Naive thymus-derived CD4-positive, alpha-beta T cell (primary cell): ENCODE measurements around the gene NTM. TPM values are rescaled to one million over a fixed set of nuclear protein-coding genes. Genes with fewer than 3 reads are reported as not detected.

ENCODE experiments used
- ATAC-seq: fragments of 150-1000 bp; cut with Tn5 transposase; 2 replicates; pipeline ENCODE4 v1.10.0; 2021; ENCODE audit warnings: mild to moderate bottlenecking, moderate library complexity
- CTCF ChIA-PET: fragments of 350-600 bp; sonication (Branson Sonifier 250); formaldehyde crosslinking; loops from one replicate; lab custom pipeline; 2021; ENCODE audit warnings: antibody characterized with exemption; lab: Charles Lee
- POLR2A ChIA-PET: fragments of 350-600 bp; sonication (Branson Sonifier 250); formaldehyde crosslinking; loops from one replicate; lab custom pipeline; 2021; ENCODE audit warnings: antibody characterized with exemption, inconsistent platforms; lab: Charles Lee
- DNase-seq, 9 donors: peaks; one replicate each; pipeline versions ENCODE4 v3.0.0 to v3.0.0-alpha.2; 2020 to 2022; ENCODE audit warnings: mixed read lengths in 1 of 9
- H3K27ac ChIP-seq: one replicate; pipeline ENCODE4 v1.7.0; 2013; ENCODE audit warnings: mild to moderate bottlenecking, low read depth, low read length, moderate library complexity
- H3K27me3 ChIP-seq, 2 donors: one replicate each; pipeline ENCODE4 v1.7.0; 2013; ENCODE audit warnings: low read length in 2 of 2, mild to moderate bottlenecking in 2 of 2, moderate library complexity in 2 of 2; ENCODE audit not compliant: control insufficient read depth in 2 of 2, insufficient read depth in 2 of 2
- H3K36me3 ChIP-seq, 3 experiments: 1 replicate in 2 of 3; 2 replicates in 1 of 3; pipeline ENCODE4 v1.7.0; 2013; ENCODE audit warnings: low read length in 3 of 3, mild to moderate bottlenecking in 3 of 3, moderate library complexity in 1 of 3; ENCODE audit not compliant: insufficient read depth in 3 of 3, control insufficient read depth in 2 of 3
- H3K4me1 ChIP-seq, 2 donors: one replicate each; pipeline ENCODE4 v1.7.0; 2013; ENCODE audit warnings: low read length in 2 of 2, mild to moderate bottlenecking in 2 of 2, moderate library complexity in 1 of 2; ENCODE audit not compliant: control insufficient read depth in 2 of 2, insufficient read depth in 2 of 2
- H3K4me3 ChIP-seq: 2 replicates; pipeline ENCODE4 v1.7.0; 2013; ENCODE audit warnings: mild to moderate bottlenecking, low read length
- H3K9me3 ChIP-seq, 3 experiments: 1 replicate in 2 of 3; 2 replicates in 1 of 3; pipeline ENCODE4 v1.7.0; 2013; ENCODE audit warnings: low read length in 3 of 3; ENCODE audit not compliant: control insufficient read depth in 2 of 3
- H3K27ac Mint-ChIP-seq, 9 donors: one replicate each; pipeline ENCODE4 v1.8.0; 2020 to 2022; ENCODE audit warnings: mixed read lengths in 9 of 9, mild to moderate bottlenecking in 8 of 9, moderate library complexity in 5 of 9, inconsistent platforms in 2 of 9
- H3K27me3 Mint-ChIP-seq, 5 donors: one replicate each; pipeline ENCODE4 v1.8.0; 2021 to 2022; ENCODE audit warnings: mixed read lengths in 5 of 5, mild to moderate bottlenecking in 1 of 5
- H3K36me3 Mint-ChIP-seq, 5 donors: one replicate each; pipeline ENCODE4 v1.8.0; 2020 to 2022; ENCODE audit warnings: mixed read lengths in 5 of 5, mild to moderate bottlenecking in 3 of 5, inconsistent platforms in 1 of 5
- H3K4me1 Mint-ChIP-seq, 7 donors: one replicate each; pipeline ENCODE4 v1.8.0; 2020 to 2022; ENCODE audit warnings: mixed read lengths in 7 of 7, mild to moderate bottlenecking in 3 of 7, inconsistent platforms in 1 of 7
- H3K4me3 Mint-ChIP-seq, 10 donors: one replicate each; pipeline ENCODE4 v1.8.0; 2020 to 2022; ENCODE audit warnings: mild to moderate bottlenecking in 10 of 10, mixed read lengths in 10 of 10, moderate library complexity in 6 of 10, inconsistent platforms in 2 of 10
- H3K9me3 Mint-ChIP-seq, 11 donors: one replicate each; pipeline ENCODE4 v1.8.0; 2020 to 2022; ENCODE audit warnings: mixed read lengths in 11 of 11, mild to moderate bottlenecking in 4 of 11, inconsistent platforms in 1 of 11, moderate library complexity in 1 of 11
- intact Hi-C, 2 donors: fragments of 100-400 bp; cut with micrococcal nuclease; formaldehyde crosslinking; loops; one replicate each; pipeline ENCODE4 v1.15.1; 2023
- polyA plus RNA-seq, 2 donors: library from polyadenylated mRNA; unstranded; fragments of 300-500 nt; fragmentation: Illumina TruSeq; gene quantifications; one replicate each; pipeline ENCODE4 v1.2.3, GENCODE V29; 2021
- total RNA-seq, 6 experiments: library from RNA in 5 of 6; stranded (reverse) in 5 of 6; gene quantifications; 1 replicate in 5 of 6; 2 replicates in 1 of 6; pipeline ENCODE4 v1.2.3 and lab custom pipeline; 2021 to 2026

NTM gene
- total and polyA plus RNA-seq, 7 experiments from 2014 or later: not detected

GRCh38 chr11:132123854-132124835 lies 753.7 kb downstream of the NTM start:
- no peaks in the 10 kb centered on the region for H3K27me3 ChIP-seq
- Mint-ChIP-seq H3K27ac (no peak overlapping the region), H3K27me3 (peaks cover 0 to 8% (median 4%) of the 10 kb centered on the region in 5 donors), H3K4me1 (peaks cover 0 to 1% (median 0%) of the 10 kb centered on the region in 7 donors), H3K36me3 (no peaks in the 10 kb centered on the region), H3K4me3 (no peak overlapping the region), H3K9me3 (peaks cover 0 to 3% (median 0%) of the 10 kb centered on the region in 11 donors)
- ChIA-PET CTCF (no interaction called here), POLR2A (no interaction called here)
- H3K9me3 ChIP-seq: no peaks in the 10 kb centered on the region
- no peaks in the 10 kb centered on the region for H3K36me3 ChIP-seq
- no peaks in the 10 kb centered on the region for H3K4me1 ChIP-seq
- ATAC-seq (no peak), DNase-seq (no peak)
- no peak overlapping the region for H3K27ac ChIP-seq
- H3K4me3 ChIP-seq: no peak overlapping the region
- intact Hi-C loops: no loop called here

GRCh38 chr11:132125988-132126871 lies 755.8 kb downstream of the NTM start:
- DNase-seq (no peak), ATAC-seq (no peak)
- Mint-ChIP-seq H3K27ac (no peak overlapping the region), H3K36me3 (no peaks in the 10 kb centered on the region), H3K9me3 (peaks cover 0 to 3% (median 0%) of the 10 kb centered on the region in 11 donors), H3K4me1 (peaks cover 0 to 1% (median 0%) of the 10 kb centered on the region in 7 donors), H3K4me3 (no peak overlapping the region), H3K27me3 (peaks cover 0 to 8% (median 4%) of the 10 kb centered on the region in 5 donors)
- no peaks in the 10 kb centered on the region for H3K27me3 ChIP-seq
- ChIA-PET CTCF (no interaction called here), POLR2A (no interaction called here)
- H3K27ac ChIP-seq: no peak overlapping the region
- no peaks in the 10 kb centered on the region for H3K4me1 ChIP-seq
- intact Hi-C loops: loop anchor here in 1 of 2 donors (5.0 kb wide), 1 partner anchor 259 kb away; no protein-coding TSS in a partner anchor
- no peak overlapping the region for H3K4me3 ChIP-seq
- no peaks in the 10 kb centered on the region for H3K9me3 ChIP-seq
- H3K36me3 ChIP-seq: no peaks in the 10 kb centered on the region

GRCh38 chr11:132126973-132127899 lies 756.8 kb downstream of the NTM start:
- DNase-seq: no peak
- no peaks in the 10 kb centered on the region for H3K27me3 ChIP-seq
- no peak overlapping the region for H3K27ac Mint-ChIP-seq
- H3K4me3 Mint-ChIP-seq: no peak overlapping the region
- no peaks in the 10 kb centered on the region for H3K36me3 Mint-ChIP-seq
- ChIA-PET CTCF (no interaction called here), POLR2A (no interaction called here)
- H3K4me1 Mint-ChIP-seq: peaks cover 0 to 1% (median 0%) of the 10 kb centered on the region in 7 donors
- H3K36me3 ChIP-seq: no peaks in the 10 kb centered on the region
- intact Hi-C loops: loop anchor here in 1 of 2 donors (5.0 kb wide), 1 partner anchor 260 kb away; no protein-coding TSS in a partner anchor
- H3K9me3 ChIP-seq: no peaks in the 10 kb centered on the region
- ATAC-seq: no peak
- H3K4me3 ChIP-seq: no peak overlapping the region
- no peak overlapping the region for H3K27ac ChIP-seq
- no peaks in the 10 kb centered on the region for H3K4me1 ChIP-seq
- peaks cover 0 to 10% (median 4%) of the 10 kb centered on the region in 5 donors for H3K27me3 Mint-ChIP-seq
- peaks cover 0 to 4% (median 0%) of the 10 kb centered on the region in 11 donors for H3K9me3 Mint-ChIP-seq

- ATAC-seq: no peak
- Histone ChIP-seq H3K4me1 (no peaks in the 10 kb centered on the region), H3K9me3 (no peaks in the 10 kb centered on the region), H3K4me3 (no peak overlapping the region), H3K27me3 (no peaks in the 10 kb centered on the region), H3K27ac (no peak overlapping the region), H3K36me3 (no peaks in the 10 kb centered on the region)
- no peak for DNase-seq
- POLR2A ChIA-PET: no interaction called here
- H3K4me3 Mint-ChIP-seq: no peak overlapping the region
- no peak overlapping the region for H3K27ac Mint-ChIP-seq
- peaks cover 0 to 8% (median 4%) of the 10 kb centered on the region in 5 donors for H3K27me3 Mint-ChIP-seq
- H3K4me1 Mint-ChIP-seq: peaks cover 0 to under 1% (median 0%) of the 10 kb centered on the region in 7 donors
- H3K36me3 Mint-ChIP-seq: no peaks in the 10 kb centered on the region
- intact Hi-C loops: loop anchor here in 1 of 2 donors (5.0 kb wide), 1 partner anchor 261 kb away; no protein-coding TSS in a partner anchor
- CTCF ChIA-PET: no interaction called here
- H3K9me3 Mint-ChIP-seq: peaks cover 0 to 3% (median 0%) of the 10 kb centered on the region in 11 donors
Observed at GRCh38 chr11:132127900-132128288, 757.5 kb downstream of the NTM start.

- Mint-ChIP-seq H3K36me3 (no peaks in the 10 kb centered on the region), H3K4me3 (no peak overlapping the region), H3K4me1 (no peaks in the 10 kb centered on the region), H3K27ac (no peak overlapping the region), H3K27me3 (peaks cover 0 to 9% (median 4%) of the 10 kb centered on the region in 5 donors), H3K9me3 (peaks cover 0 to 4% (median 0%) of the 10 kb centered on the region in 11 donors)
- ATAC-seq (no peak), DNase-seq (no peak)
- intact Hi-C loops: no loop called here
- H3K9me3 ChIP-seq: no peaks in the 10 kb centered on the region
- no peak overlapping the region for H3K4me3 ChIP-seq
- POLR2A ChIA-PET: no interaction called here
- no peaks in the 10 kb centered on the region for H3K4me1 ChIP-seq
- CTCF ChIA-PET: no interaction called here
- H3K27ac ChIP-seq: no peak overlapping the region
- no peaks in the 10 kb centered on the region for H3K36me3 ChIP-seq
- H3K27me3 ChIP-seq: no peaks in the 10 kb centered on the region
Observed at GRCh38 chr11:132131047-132131446, 760.6 kb downstream of the NTM start.

GRCh38 chr11:132131961-132132360 lies 761.5 kb downstream of the NTM start:
- Histone ChIP-seq H3K4me1 (no peaks in the 10 kb centered on the region), H3K27me3 (no peaks in the 10 kb centered on the region), H3K9me3 (no peaks in the 10 kb centered on the region), H3K4me3 (no peak overlapping the region), H3K36me3 (no peaks in the 10 kb centered on the region), H3K27ac (no peak overlapping the region)
- no peak overlapping the region for H3K4me3 Mint-ChIP-seq
- no peak overlapping the region for H3K27ac Mint-ChIP-seq
- H3K36me3 Mint-ChIP-seq: no peaks in the 10 kb centered on the region
- intact Hi-C loops: no loop called here
- H3K9me3 Mint-ChIP-seq: peaks cover 0 to 4% (median 0%) of the 10 kb centered on the region in 11 donors
- no peak for DNase-seq
- ChIA-PET CTCF (no interaction called here), POLR2A (no interaction called here)
- H3K27me3 Mint-ChIP-seq: peaks cover 0 to 9% (median 4%) of the 10 kb centered on the region in 5 donors
- ATAC-seq: no peak
- no peaks in the 10 kb centered on the region for H3K4me1 Mint-ChIP-seq
